IPS DF 6.9 (cell line): ENCODE data around the gene ACBD3.

Experiments
- DNase-seq: peaks from one replicate; pipeline ENCODE4 v3.0.0-alpha.2; 2013; ENCODE audit warnings: low read depth, low spot score
- H3K27ac ChIP-seq: one replicate; pipeline ENCODE4 v1.5.1; 2013; ENCODE audit warnings: low read length, control low read depth
- H3K27me3 ChIP-seq: 2 replicates; pipeline ENCODE4 v1.6.1; 2013; ENCODE audit warnings: mild to moderate bottlenecking, low read length; ENCODE audit not compliant: control insufficient read depth, insufficient read depth
- H3K36me3 ChIP-seq: 2 replicates; pipeline ENCODE4 v1.6.1; 2013; ENCODE audit warnings: low read length; ENCODE audit not compliant: control insufficient read depth, insufficient read depth
- H3K4me1 ChIP-seq: 2 replicates; pipeline ENCODE4 v1.6.1; 2013; ENCODE audit warnings: low read length; ENCODE audit not compliant: control insufficient read depth, insufficient read depth
- H3K4me3 ChIP-seq: 2 replicates; pipeline ENCODE4 v1.5.1; 2013; ENCODE audit warnings: mild to moderate bottlenecking, low read length
- H3K9me3 ChIP-seq: 2 replicates; pipeline ENCODE4 v1.6.1; 2013; ENCODE audit warnings: low read length, inconsistent platforms; ENCODE audit not compliant: control insufficient read depth, insufficient read depth
- WGBS: extraction: QIAGEN DNeasy Blood & Tissue Kit; methylation state at CpG from one replicate; pipeline ENCODE4 v1.1.7; 2013; ENCODE audit warnings: mixed read lengths, missing lambda C conversion rate; ENCODE audit not compliant: insufficient read length, insufficient coverage; 5-methylcytosine and 5-hydroxymethylcytosine counted together

ACBD3 gene

DNA sequence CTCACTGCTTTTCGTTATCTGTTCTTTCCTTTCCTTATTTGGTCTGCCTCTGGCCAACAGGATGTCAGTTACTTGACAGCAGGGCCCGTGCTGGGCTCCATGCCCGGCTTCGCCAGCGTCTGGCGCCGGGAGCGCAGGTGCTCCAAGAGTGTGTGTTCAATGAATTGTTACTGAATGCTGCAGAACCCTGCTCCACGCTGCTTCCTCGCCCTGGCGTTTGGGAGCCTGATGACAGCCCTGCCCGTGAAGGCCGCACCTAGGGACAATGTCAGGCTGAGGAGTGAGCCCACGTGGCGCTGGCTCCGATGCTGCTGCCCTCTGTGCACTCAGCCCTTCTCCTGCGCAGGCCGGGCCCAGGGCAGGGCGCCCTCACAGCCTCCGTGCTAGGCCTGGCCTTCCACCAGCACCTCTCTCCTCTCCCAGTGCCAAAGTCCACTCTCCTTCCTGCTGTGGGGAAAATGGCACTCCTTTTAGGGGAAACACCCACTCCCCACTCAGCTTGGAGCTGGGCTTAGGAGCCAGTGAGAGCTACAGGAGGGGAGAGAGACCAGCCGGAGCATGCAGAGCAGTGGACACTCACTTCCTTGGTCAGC, 51.4 kb downstream of the ACBD3 start:
- Histone ChIP-seq H3K9me3 (no peaks in the 10 kb centered on the region), H3K4me3 (no peak overlapping the region), H3K27me3 (no peaks in the 10 kb centered on the region), H3K27ac (no peak overlapping the region), H3K4me1 (peaks cover 2% of the 10 kb centered on the region; the same call in 1 of the 2 replicates), H3K36me3 (no peaks in the 10 kb centered on the region)
- no peak for DNase-seq
- no CpG with 5 or more reads among the region's 21 CpGs for WGBS

DNA sequence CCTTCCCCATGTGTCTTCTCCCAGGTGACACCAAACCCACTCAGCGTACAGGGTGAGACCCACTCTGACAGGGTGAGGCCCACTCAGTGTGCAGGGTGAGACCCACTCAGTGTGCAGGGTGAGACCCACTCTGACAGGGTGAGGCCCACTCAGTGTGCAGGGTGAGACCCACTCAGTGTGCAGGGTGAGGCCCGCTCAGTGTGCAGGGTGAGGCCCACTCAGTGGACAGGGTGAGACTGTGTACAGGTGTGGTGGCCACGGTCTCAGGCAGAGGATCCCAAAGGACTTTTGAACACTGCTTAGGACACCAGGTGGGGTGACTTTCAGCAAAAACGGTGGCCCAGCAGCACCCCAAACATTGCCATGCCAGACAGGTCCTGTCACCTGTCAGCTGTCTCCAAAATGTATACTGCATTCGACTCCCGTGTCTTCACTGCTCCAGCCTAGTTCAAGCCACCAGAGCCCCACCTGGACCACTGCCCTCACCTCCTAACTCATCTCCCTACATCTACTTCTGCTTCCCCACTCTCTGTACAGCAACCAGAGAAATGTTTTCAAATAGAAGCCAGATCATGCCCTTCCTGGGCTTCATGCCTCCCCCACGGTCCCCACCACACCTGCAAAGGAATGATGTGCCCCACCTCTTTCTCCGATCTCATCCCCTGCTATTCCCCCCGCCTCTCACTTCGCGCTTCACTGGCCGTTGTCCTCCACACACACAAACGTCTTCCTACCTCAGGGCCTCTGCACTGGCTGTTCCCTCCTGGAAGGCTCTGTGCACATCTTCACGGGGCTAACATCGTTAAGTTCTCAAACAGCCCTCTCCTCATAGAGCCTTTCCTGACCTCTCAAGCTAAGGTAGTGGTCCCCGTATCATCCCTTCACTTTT, 52.1 kb downstream of the ACBD3 start:
- Histone ChIP-seq H3K27me3 (no peaks in the 10 kb centered on the region), H3K36me3 (no peaks in the 10 kb centered on the region), H3K27ac (no peak overlapping the region), H3K9me3 (no peaks in the 10 kb centered on the region), H3K4me1 (peaks cover 2% of the 10 kb centered on the region; the same call in 1 of the 2 replicates), H3K4me3 (no peak overlapping the region)
- no CpG with 5 or more reads among the region's 16 CpGs for WGBS
- DNase-seq = no peak

DNA sequence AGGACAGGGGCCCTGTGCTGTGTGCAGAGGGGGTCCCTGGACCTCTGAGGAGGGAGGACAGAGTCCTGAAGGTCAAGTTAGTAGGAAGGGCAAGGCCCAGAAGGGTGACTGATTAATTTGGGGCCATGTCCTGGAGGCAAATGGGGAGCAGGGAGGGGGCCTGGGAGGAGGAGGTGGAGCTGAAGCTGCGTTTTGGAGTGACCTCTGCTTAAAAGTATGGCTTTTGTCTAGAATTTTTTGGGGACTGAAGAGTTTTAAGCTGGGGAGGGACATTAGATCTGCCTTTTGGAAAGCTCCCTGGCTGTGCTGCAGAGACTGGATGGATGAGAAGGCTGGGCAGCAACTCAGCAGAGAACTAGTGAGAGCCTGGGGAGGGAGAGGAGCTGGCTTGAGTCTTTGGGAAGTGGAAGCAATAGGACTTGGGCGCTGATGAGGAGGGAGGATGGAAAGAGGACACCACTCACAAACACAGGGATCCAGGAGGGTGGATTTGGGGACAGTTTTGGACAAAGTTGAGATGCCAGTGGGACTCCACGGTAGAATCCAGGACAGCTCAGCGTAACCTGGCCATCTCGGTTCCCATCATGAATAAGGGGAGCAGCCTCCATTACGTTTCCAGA, 52.9 kb downstream of the ACBD3 start:
- Histone ChIP-seq H3K4me1 (peaks cover 2% of the 10 kb centered on the region; the same call in 1 of the 2 replicates), H3K27me3 (no peaks in the 10 kb centered on the region), H3K36me3 (no peaks in the 10 kb centered on the region), H3K27ac (no peak overlapping the region), H3K9me3 (no peaks in the 10 kb centered on the region), H3K4me3 (no peak overlapping the region)
- no CpG with 5 or more reads among the region's 6 CpGs for WGBS
- no peak for DNase-seq

DNA sequence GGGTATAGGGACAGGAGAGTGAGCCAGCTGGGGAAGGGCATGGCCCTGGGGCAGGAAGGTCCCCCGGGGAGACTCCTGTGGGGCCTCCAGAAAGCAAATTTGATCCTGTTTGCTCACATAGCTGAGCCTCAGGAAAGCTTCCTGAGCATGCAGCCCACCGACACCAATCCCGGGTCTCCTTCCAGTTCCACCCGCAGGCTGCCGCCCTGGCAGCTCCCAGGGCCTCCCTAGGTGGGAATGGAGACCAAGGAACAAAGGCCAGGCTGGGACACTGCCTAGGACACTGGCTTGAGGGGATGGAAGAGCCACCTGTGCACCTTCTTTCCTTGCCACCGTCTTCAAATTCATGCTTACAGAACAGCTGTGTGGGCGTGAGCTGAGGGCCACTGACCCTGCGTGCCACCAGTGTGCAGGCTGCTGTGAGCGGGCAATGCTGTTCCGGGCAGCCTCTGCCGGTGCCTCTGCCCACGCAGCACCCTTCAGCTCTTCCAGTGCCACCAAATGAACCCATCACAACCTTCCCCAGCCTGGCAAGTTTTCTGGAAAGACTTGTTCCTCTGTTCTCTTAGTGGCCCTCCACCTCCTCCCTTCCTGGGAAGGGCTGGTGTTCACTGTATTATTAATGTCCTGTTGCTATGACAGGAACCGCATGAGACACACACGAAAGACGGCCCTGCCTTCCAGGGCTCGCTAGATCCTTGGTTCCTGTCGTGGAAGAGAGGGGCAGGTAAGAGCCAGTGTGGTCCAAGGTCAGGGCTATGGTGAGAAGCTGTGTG, 53.6 kb downstream of the ACBD3 start:
- H3K9me3 ChIP-seq = no peaks in the 10 kb centered on the region
- no peak for DNase-seq
- H3K36me3 ChIP-seq = no peaks in the 10 kb centered on the region
- H3K4me3 ChIP-seq = no peak overlapping the region
- WGBS = no CpG with 5 or more reads among the region's 17 CpGs
- H3K27ac ChIP-seq = no peak overlapping the region
- H3K27me3 ChIP-seq = no peaks in the 10 kb centered on the region
- H3K4me1 ChIP-seq = peaks cover 2% of the 10 kb centered on the region; the same call in 1 of the 2 replicates

DNA sequence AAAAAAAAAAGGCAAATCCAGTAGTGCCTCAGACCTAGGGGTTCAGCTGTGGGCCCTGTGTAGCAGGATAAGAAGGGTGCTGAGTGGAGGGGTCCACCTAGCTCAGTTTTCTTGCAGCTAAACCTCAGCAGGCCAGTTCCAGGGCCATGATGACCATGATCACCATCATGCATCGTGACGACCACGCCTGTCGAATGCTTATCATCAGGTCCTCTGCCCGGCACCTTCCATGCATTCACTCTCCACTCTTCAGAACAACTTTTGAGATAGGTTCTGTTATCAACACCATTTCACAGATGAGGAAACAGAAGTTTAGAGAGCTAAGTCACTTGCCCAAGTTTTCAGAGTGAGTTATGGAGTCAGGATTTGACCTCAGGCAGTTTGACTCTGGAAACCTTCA, 54.9 kb downstream of the ACBD3 start:
- H3K27ac ChIP-seq = no peak overlapping the region
- no peak overlapping the region for H3K4me3 ChIP-seq
- DNase-seq = no peak
- H3K4me1 ChIP-seq = peaks cover 5% of the 10 kb centered on the region; the same call in 1 of the 2 replicates
- WGBS = no CpG with 5 or more reads among the region's 5 CpGs
- no peaks in the 10 kb centered on the region for H3K36me3 ChIP-seq
- no peaks in the 10 kb centered on the region for H3K27me3 ChIP-seq
- no peaks in the 10 kb centered on the region for H3K9me3 ChIP-seq

DNA sequence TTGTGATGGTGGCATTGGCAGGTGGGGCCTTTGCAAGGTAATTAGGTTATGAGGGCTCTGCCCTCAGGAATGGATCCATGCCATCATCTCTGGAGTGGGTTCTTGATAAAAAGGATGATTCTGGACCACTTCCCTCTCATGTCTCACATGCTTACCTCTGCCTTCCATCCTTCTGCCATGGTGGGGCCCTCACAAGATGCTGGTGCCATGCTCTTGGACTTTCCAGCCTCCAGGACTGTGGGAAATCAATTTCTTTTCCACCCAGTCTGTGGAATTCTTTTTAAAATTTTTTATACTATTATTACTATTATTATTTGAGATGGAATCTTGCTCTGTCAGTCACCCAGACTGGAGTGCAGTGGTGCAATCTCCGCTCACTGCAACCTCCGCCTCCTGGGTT, 57.3 kb downstream of the ACBD3 start:
- H3K27ac ChIP-seq = no peak overlapping the region
- no peak overlapping the region for H3K4me3 ChIP-seq
- DNase-seq = no peak
- H3K9me3 ChIP-seq = no peaks in the 10 kb centered on the region
- peaks cover 8% of the 10 kb centered on the region for H3K4me1 ChIP-seq
- no peaks in the 10 kb centered on the region for H3K27me3 ChIP-seq
- H3K36me3 ChIP-seq = no peaks in the 10 kb centered on the region
- no CpG with 5 or more reads among the region's 2 CpGs for WGBS

DNA sequence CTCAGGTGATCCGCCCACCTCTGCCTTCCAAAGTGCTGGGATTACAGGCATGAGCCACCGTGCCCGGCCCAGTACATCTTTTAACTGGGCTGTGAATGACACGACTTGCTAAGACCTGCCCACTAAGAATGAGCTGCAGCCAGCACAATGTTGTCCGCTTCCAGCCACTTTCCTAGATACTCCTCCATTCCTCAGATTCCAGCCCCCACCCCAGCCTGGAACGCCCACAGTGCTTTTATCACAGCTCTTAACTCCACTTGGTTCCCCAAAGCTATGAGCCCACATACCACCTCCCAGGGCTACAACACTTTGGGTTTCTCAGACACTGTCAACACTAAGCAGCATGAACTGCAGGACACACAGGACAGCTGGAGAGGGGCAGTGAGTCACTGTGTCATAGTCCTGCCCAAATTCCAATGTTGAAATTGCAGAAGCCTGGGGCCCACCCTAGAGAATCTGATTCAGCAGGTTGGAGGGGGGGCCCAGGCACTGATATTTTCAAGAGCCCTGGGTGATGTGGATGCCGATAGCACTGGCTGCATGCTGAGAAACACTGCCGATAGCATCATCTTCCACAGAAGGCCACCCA, 58.0 kb downstream of the ACBD3 start:
- Histone ChIP-seq H3K4me1 (peaks cover 10% of the 10 kb centered on the region), H3K9me3 (no peaks in the 10 kb centered on the region), H3K4me3 (no peak overlapping the region), H3K27ac (no peak overlapping the region), H3K27me3 (no peaks in the 10 kb centered on the region), H3K36me3 (no peaks in the 10 kb centered on the region)
- DNase-seq = no peak
- no CpG with 5 or more reads among the region's 8 CpGs for whole genome bisulfite sequencing

DNA sequence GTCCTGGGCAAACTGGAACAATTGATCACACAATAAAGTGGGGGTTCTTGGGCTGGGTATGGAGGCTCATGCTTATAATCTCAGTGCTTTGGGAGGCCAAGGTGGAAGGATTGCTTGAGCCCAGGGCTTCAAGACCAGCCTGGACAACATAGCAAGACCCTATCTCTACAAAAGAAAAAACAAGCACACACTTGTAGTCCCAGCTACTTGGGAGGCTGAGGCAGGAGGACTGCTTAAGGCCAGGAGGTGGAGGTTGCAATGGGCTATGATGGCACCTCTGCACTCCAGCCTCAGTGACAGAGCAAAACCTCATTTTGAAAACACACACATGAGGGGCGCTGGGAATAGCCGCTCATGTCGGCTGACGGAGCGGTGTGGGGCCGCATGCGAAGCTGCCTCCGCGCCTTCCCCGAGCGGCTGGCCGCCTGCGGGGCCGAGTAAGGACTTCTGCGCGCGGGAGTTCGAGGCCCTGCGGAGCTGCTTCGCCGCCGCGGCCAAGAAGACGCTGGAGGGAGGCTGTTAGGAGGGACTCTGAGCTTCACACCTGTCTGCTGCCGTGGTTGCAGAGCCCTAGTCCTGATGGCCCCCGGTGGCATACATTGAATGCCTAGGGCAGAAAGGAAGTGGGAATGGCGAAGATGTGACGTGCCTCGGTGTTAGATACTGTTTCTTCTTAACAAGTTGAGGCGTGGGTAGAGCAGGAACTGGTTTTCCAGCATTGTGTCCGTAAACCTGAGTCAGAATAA, 59.5 kb downstream of the ACBD3 start:
- Histone ChIP-seq H3K27ac (no peak overlapping the region), H3K9me3 (no peaks in the 10 kb centered on the region), H3K27me3 (no peaks in the 10 kb centered on the region), H3K4me1 (peaks cover 8% of the 10 kb centered on the region), H3K4me3 (no peak overlapping the region), H3K36me3 (no peaks in the 10 kb centered on the region)
- no peak for DNase-seq
- no CpG with 5 or more reads among the region's 31 CpGs for WGBS

DNA sequence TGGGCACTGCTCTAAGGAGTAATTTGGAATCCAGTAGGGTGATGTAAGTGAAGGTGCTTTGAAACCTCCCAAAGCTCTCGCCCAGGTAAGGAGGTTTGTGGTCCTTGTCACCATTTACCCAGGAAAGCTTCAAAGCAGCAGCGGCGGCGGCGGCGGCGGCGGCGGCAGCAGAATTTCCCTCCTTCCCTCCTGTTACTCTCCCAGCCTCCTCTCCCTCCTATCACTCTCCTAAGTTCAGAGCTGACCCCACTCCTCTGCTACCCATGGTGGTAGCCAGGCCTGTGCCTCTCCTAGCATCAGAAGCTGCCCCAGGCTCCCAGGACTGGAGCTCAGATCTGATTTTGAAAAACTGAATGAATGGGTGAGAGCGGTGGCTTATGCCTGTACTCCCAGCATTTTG, 60.7 kb downstream of the ACBD3 start:
- no peak overlapping the region for H3K27ac ChIP-seq
- peaks cover 10% of the 10 kb centered on the region for H3K4me1 ChIP-seq
- WGBS = no CpG with 5 or more reads among the region's 10 CpGs

More for the DNA sequence above, 60.7 kb downstream of the ACBD3 start:
- no peaks in the 10 kb centered on the region for H3K9me3 ChIP-seq
- no peaks in the 10 kb centered on the region for H3K36me3 ChIP-seq
- DNase-seq = no peak
- no peaks in the 10 kb centered on the region for H3K27me3 ChIP-seq
- no peak overlapping the region for H3K4me3 ChIP-seq
